ENCODE results near the gene MRPS17.
"Not testable (repeated sequence)": the region's sequence is repeated elsewhere in the genome, so short reads cannot be mapped to it uniquely, and the experiment has no call there.

The MRPS17 gene

GRCh38 chr7:55951637-55952351 lies at the start of gene MRPS17:
Gene MRPS17, plus strand, starts transcription at chr7:55951877. Its CDS starts 1,319 bp downstream, at chr7:55953196.
- DNase-seq = peak; percentile 82

GRCh38 chr7:55903985-55904759 lies 47.5 kb upstream of the MRPS17 start:
- no peak for DNase-seq

GRCh38 chr7:55912748-55913158 lies 38.9 kb upstream of the MRPS17 start:
- DNase-seq = no peak

GRCh38 chr7:55917771-55918170 lies 33.9 kb upstream of the MRPS17 start:
- no peak for DNase-seq

GRCh38 chr7:55928006-55928767 lies 23.5 kb upstream of the MRPS17 start:
- DNase-seq = no peak

- no peak for DNase-seq
These were observed 20.1 kb upstream of the MRPS17 start for GRCh38 chr7:55931421-55932151.

GRCh38 chr7:55939514-55940123 lies 12.1 kb upstream of the MRPS17 start:
- DNase-seq = no peak

- DNase-seq = no peak
These were observed 5.1 kb upstream of the MRPS17 start for GRCh38 chr7:55946545-55946944.

GRCh38 chr7:55952352-55952671 lies 635 bp downstream of the MRPS17 start:
- DNase-seq = not testable (repeated sequence)

GRCh38 chr7:55953707-55954475 lies 2.2 kb downstream of the MRPS17 start:
- DNase-seq = no peak

- DNase-seq = no peak
These were observed 5.5 kb downstream of the MRPS17 start for GRCh38 chr7:55957190-55957589.

GRCh38 chr7:55962014-55962413 lies 10.3 kb downstream of the MRPS17 start:
- DNase-seq = peak; percentile 25

GRCh38 chr7:55963584-55964168 lies 12.0 kb downstream of the MRPS17 start:
- DNase-seq = no peak

- DNase-seq = peak; percentile 49
These were observed 12.8 kb downstream of the MRPS17 start, which contains the start of gene NIPSNAP2 for GRCh38 chr7:55964261-55965099. Gene NIPSNAP2, plus strand, starts transcription at chr7:55964585. Its CDS starts 25 bp downstream, at chr7:55964610.

- peak; percentile 17 for DNase-seq
These were observed 13.4 kb downstream of the MRPS17 start for GRCh38 chr7:55965100-55965470.

GRCh38 chr7:55965805-55966421 lies 14.2 kb downstream of the MRPS17 start:
- peak; percentile 85 for DNase-seq

GRCh38 chr7:55966851-55967250 lies 15.2 kb downstream of the MRPS17 start:
- peak; percentile 21 for DNase-seq

- DNase-seq = no peak
These were observed 17.7 kb downstream of the MRPS17 start for GRCh38 chr7:55969391-55969790.

GRCh38 chr7:55970561-55970960 lies 18.9 kb downstream of the MRPS17 start:
- no peak for DNase-seq

GRCh38 chr7:55970978-55971377 lies 19.3 kb downstream of the MRPS17 start:
- no peak for DNase-seq

All from fibroblast of upper back skin (primary cell).